K562 (cell line): ENCODE measurements around the gene PCYT1A. TPM values are rescaled to one million over a fixed set of nuclear protein-coding genes. Genes with fewer than 3 reads are reported as not detected.

ENCODE experiments used
- CTCFL ChIP-seq: IDR thresholded peaks from 2 replicates; pipeline ENCODE4 v1.6.1; 2011; ENCODE audit warnings: borderline replicate concordance, low read depth, mild to moderate bottlenecking, moderate library complexity, low read length; ENCODE audit not compliant: insufficient read depth, poor library complexity, severe bottlenecking
- XRCC5 ChIP-seq: fragments of 200-400 bp; formaldehyde crosslinking; IDR thresholded peaks from 2 replicates; pipeline ENCODE4 v1.6.1; 2017; ENCODE audit warnings: low read depth, mild to moderate bottlenecking, low read length
- ZNF407 ChIP-seq: fragments of 450-650 bp; IDR thresholded peaks from 2 replicates; pipeline ENCODE4 v1.6.1; 2016; ENCODE audit warnings: low read depth
- polyA plus RNA-seq, 8 experiments: library from polyadenylated mRNA; depleted of rRNA in 4 of 8; stranded (reverse) in 5 of 8; unstranded in 3 of 8; fragments of >200 nt; fragmentation: Nextera tagmentation in 2 of 8; fragmentation: Illumina TruSeq in 1 of 8; extraction: Ambion mirVana in 2 of 8; extraction: Trizol in 1 of 8; gene quantifications; 2 replicates each; pipeline versions ENCODE4 v1.2.1 to v1.2.3, GENCODE V29; 2011 to 2014; ENCODE audit warnings: inconsistent platforms in 1 of 8, missing spikeins in 1 of 8
- total RNA-seq, 7 experiments: library from RNA; depleted of rRNA in 6 of 7; stranded (reverse); fragments of >200 nt in 6 of 7; fragmentation: Illumina TruSeq in 2 of 7; extraction: Trizol in 2 of 7; gene quantifications; 2 replicates each; pipeline versions ENCODE4 v1.2.1 to v1.2.3, GENCODE V29; 2011 to 2021; ENCODE audit warnings: low replicate concordance in 1 of 7

PCYT1A gene
- total and polyA plus RNA-seq, 9 of the 15 experiments (the other 6 are each of a cell fraction or from before 2014, with no cell fraction given): 13.4 to 62.8 (median 49.4) TPM

GRCh38 chr3:196246612-196247308 lies 40.8 kb downstream of the PCYT1A start (continued):
- TF ChIP-seq ZNF407: no peak
- TF ChIP-seq CTCFL: no peak
- TF ChIP-seq XRCC5: no peak
